H1 (cell line): Measurements from ENCODE around the gene FKTN. TPM values are rescaled to one million over a fixed set of nuclear protein-coding genes. Genes with fewer than 3 reads are reported as not detected.

Source experiments
- CHD2 ChIP-seq: IDR thresholded peaks from 2 replicates; pipeline ENCODE4 v1.6.1; 2012; ENCODE audit warnings: low read length, improper control_type of control experiment
- CREB1 ChIP-seq: IDR thresholded peaks from 2 replicates; pipeline ENCODE4 v1.6.1; 2012; ENCODE audit warnings: inconsistent platforms
- HDAC6 ChIP-seq: IDR thresholded peaks from one replicate; pipeline ENCODE4 v1.7.1; 2012; ENCODE audit warnings: low read depth, mild to moderate bottlenecking, inconsistent platforms, low read length, moderate library complexity
- KDM5A ChIP-seq: fragments of 200-600 bp; IDR thresholded peaks from 2 replicates; pipeline ENCODE4 v1.7.1; 2012; ENCODE audit warnings: mild to moderate bottlenecking, low read length, inconsistent platforms, mixed read lengths
- SP2 ChIP-seq: IDR thresholded peaks from 2 replicates; pipeline ENCODE4 v1.6.1; 2012; ENCODE audit warnings: mild to moderate bottlenecking, low read length, inconsistent platforms
- SUZ12 ChIP-seq: fragments of 200-600 bp; sonication (generic); IDR thresholded peaks from 2 replicates; pipeline ENCODE4 v1.6.1; 2012; ENCODE audit warnings: mild to moderate bottlenecking, inconsistent platforms, low read length, moderate library complexity, mixed read lengths
- TAF1 ChIP-seq: IDR thresholded peaks from 2 replicates; pipeline ENCODE4 v1.6.1; 2011; ENCODE audit warnings: mild to moderate bottlenecking, low read depth, low read length
- polyA plus RNA-seq, 7 experiments: library from polyadenylated mRNA; depleted of rRNA in 3 of 7; stranded (reverse) in 5 of 7; unstranded in 2 of 7; fragments of >200 nt in 5 of 7; fragments of 200-250 nt in 2 of 7; gene quantifications; 1 replicate in 5 of 7; 2 replicates in 1 of 7; 4 replicates in 1 of 7; pipeline versions ENCODE4 v1.2.1 to v1.2.3, GENCODE V29; 2011 to 2013; ENCODE audit warnings: missing spikeins in 2 of 7, mixed read lengths in 2 of 7
- total RNA-seq: library from RNA; stranded (reverse); fragmentation: NEBNext Ultra II Directional; extraction: Animal tissue kit (Norgen Biotek cat#: 25700); gene quantifications from 2 replicates; pipeline ENCODE4 v1.2.1, GENCODE V29; 2021
- TF ChIP-seq, protein P1 (sequence below): fragments of 300-600 bp; sonication (generic); IDR thresholded peaks from 2 replicates; pipeline ENCODE4 v1.7.1; 2012; ENCODE audit warnings: low read length, moderate library complexity, mild to moderate bottlenecking, inconsistent platforms; ENCODE audit not compliant: insufficient replicate concordance
- TF ChIP-seq, protein P2 (sequence below): IDR thresholded peaks from 2 replicates; pipeline ENCODE4 v1.6.1; 2012; ENCODE audit warnings: inconsistent platforms
- TF ChIP-seq, protein P3 (sequence below): IDR thresholded peaks from 2 replicates; pipeline ENCODE4 v1.6.1; 2012; ENCODE audit warnings: low read length, inconsistent platforms

Gene FKTN
- total and polyA plus RNA-seq, 2 of the 8 experiments (the other 6 are each of a cell fraction or from before 2014, with no cell fraction given) = 2.7 to 13.4 TPM

- TF ChIP-seq, protein P1, sequence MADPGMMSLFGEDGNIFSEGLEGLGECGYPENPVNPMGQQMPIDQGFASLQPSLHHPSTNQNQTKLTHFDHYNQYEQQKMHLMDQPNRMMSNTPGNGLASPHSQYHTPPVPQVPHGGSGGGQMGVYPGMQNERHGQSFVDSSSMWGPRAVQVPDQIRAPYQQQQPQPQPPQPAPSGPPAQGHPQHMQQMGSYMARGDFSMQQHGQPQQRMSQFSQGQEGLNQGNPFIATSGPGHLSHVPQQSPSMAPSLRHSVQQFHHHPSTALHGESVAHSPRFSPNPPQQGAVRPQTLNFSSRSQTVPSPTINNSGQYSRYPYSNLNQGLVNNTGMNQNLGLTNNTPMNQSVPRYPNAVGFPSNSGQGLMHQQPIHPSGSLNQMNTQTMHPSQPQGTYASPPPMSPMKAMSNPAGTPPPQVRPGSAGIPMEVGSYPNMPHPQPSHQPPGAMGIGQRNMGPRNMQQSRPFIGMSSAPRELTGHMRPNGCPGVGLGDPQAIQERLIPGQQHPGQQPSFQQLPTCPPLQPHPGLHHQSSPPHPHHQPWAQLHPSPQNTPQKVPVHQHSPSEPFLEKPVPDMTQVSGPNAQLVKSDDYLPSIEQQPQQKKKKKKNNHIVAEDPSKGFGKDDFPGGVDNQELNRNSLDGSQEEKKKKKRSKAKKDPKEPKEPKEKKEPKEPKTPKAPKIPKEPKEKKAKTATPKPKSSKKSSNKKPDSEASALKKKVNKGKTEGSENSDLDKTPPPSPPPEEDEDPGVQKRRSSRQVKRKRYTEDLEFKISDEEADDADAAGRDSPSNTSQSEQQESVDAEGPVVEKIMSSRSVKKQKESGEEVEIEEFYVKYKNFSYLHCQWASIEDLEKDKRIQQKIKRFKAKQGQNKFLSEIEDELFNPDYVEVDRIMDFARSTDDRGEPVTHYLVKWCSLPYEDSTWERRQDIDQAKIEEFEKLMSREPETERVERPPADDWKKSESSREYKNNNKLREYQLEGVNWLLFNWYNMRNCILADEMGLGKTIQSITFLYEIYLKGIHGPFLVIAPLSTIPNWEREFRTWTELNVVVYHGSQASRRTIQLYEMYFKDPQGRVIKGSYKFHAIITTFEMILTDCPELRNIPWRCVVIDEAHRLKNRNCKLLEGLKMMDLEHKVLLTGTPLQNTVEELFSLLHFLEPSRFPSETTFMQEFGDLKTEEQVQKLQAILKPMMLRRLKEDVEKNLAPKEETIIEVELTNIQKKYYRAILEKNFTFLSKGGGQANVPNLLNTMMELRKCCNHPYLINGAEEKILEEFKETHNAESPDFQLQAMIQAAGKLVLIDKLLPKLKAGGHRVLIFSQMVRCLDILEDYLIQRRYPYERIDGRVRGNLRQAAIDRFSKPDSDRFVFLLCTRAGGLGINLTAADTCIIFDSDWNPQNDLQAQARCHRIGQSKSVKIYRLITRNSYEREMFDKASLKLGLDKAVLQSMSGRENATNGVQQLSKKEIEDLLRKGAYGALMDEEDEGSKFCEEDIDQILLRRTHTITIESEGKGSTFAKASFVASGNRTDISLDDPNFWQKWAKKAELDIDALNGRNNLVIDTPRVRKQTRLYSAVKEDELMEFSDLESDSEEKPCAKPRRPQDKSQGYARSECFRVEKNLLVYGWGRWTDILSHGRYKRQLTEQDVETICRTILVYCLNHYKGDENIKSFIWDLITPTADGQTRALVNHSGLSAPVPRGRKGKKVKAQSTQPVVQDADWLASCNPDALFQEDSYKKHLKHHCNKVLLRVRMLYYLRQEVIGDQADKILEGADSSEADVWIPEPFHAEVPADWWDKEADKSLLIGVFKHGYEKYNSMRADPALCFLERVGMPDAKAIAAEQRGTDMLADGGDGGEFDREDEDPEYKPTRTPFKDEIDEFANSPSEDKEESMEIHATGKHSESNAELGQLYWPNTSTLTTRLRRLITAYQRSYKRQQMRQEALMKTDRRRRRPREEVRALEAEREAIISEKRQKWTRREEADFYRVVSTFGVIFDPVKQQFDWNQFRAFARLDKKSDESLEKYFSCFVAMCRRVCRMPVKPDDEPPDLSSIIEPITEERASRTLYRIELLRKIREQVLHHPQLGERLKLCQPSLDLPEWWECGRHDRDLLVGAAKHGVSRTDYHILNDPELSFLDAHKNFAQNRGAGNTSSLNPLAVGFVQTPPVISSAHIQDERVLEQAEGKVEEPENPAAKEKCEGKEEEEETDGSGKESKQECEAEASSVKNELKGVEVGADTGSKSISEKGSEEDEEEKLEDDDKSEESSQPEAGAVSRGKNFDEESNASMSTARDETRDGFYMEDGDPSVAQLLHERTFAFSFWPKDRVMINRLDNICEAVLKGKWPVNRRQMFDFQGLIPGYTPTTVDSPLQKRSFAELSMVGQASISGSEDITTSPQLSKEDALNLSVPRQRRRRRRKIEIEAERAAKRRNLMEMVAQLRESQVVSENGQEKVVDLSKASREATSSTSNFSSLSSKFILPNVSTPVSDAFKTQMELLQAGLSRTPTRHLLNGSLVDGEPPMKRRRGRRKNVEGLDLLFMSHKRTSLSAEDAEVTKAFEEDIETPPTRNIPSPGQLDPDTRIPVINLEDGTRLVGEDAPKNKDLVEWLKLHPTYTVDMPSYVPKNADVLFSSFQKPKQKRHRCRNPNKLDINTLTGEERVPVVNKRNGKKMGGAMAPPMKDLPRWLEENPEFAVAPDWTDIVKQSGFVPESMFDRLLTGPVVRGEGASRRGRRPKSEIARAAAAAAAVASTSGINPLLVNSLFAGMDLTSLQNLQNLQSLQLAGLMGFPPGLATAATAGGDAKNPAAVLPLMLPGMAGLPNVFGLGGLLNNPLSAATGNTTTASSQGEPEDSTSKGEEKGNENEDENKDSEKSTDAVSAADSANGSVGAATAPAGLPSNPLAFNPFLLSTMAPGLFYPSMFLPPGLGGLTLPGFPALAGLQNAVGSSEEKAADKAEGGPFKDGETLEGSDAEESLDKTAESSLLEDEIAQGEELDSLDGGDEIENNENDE = no peak
- no peak for TF ChIP-seq HDAC6
- TF ChIP-seq SUZ12 = no peak
- TF ChIP-seq, protein P2, sequence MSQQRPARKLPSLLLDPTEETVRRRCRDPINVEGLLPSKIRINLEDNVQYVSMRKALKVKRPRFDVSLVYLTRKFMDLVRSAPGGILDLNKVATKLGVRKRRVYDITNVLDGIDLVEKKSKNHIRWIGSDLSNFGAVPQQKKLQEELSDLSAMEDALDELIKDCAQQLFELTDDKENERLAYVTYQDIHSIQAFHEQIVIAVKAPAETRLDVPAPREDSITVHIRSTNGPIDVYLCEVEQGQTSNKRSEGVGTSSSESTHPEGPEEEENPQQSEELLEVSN = no peak
- no peak for TF ChIP-seq CHD2
- TF ChIP-seq SP2 = no peak
- no peak for TF ChIP-seq CREB1
- no peak for TF ChIP-seq TAF1
- no peak for TF ChIP-seq KDM5A
- TF ChIP-seq, protein P3, sequence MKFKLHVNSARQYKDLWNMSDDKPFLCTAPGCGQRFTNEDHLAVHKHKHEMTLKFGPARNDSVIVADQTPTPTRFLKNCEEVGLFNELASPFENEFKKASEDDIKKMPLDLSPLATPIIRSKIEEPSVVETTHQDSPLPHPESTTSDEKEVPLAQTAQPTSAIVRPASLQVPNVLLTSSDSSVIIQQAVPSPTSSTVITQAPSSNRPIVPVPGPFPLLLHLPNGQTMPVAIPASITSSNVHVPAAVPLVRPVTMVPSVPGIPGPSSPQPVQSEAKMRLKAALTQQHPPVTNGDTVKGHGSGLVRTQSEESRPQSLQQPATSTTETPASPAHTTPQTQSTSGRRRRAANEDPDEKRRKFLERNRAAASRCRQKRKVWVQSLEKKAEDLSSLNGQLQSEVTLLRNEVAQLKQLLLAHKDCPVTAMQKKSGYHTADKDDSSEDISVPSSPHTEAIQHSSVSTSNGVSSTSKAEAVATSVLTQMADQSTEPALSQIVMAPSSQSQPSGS = no peak
Observed at GRCh38 chr9:105572455-105572854, 14.5 kb downstream of the FKTN start (continued).
